H1 (cell line): Measurements from ENCODE around the gene RNU1-4. TPM values are rescaled to one million over a fixed set of nuclear protein-coding genes. Genes with fewer than 3 reads are reported as not detected.
"Not testable (repeated sequence)": the region's sequence is repeated elsewhere in the genome, so short reads cannot be mapped to it uniquely, and the experiment has no call there.

Source experiments
- CTCF ChIA-PET: fragments of 300-600 bp; sonication (Branson Sonifier 250); formaldehyde crosslinking; loops from one replicate; lab custom pipeline; 2021; ENCODE audit not compliant: partially characterized antibody; lab: Charles Lee
- POLR2A ChIA-PET: fragments of 300-600 bp; sonication (Branson Sonifier 250); formaldehyde crosslinking; loops from one replicate; lab custom pipeline; 2021; ENCODE audit warnings: inconsistent platforms; ENCODE audit not compliant: partially characterized antibody; lab: Charles Lee
- DNase-seq, 2 experiments: peaks; one replicate each; pipeline versions ENCODE4 v3.0.0 to v3.0.0-alpha.2; 2010 to 2022; ENCODE audit warnings: low spot score in 2 of 2, low read depth in 1 of 2, mixed read lengths in 1 of 2
- FAIRE-seq: peaks from 2 replicates; lab custom pipeline; 2011; peaks lifted over from hg19 to GRCh38; lab: Jason Lieb, UNC
- H2AFZ ChIP-seq: 2 replicates; pipeline ENCODE4 v1.8.1; 2012; ENCODE audit warnings: low read length, inconsistent platforms
- H2AK5ac ChIP-seq: 2 replicates; pipeline ENCODE4 v1.6.1; 2013; ENCODE audit warnings: low read depth, low read length
- H2BK120ac ChIP-seq: replicated peaks from 2 replicates; pipeline ENCODE3; 2013; ENCODE audit warnings: low read depth, low read length, inconsistent platforms
- H2BK12ac ChIP-seq: 2 replicates; pipeline ENCODE4 v1.6.1; 2013; ENCODE audit warnings: low read depth, low read length
- H2BK15ac ChIP-seq: 2 replicates; pipeline ENCODE4 v1.6.1; 2013; ENCODE audit warnings: low read length
- H2BK20ac ChIP-seq: 2 replicates; pipeline ENCODE4 v1.6.1; 2013; ENCODE audit warnings: low read length
- H2BK5ac ChIP-seq: 2 replicates; pipeline ENCODE4 v1.6.1; 2013; ENCODE audit warnings: low read depth, low read length
- H3K14ac ChIP-seq: 2 replicates; pipeline ENCODE4 v1.6.1; 2013; ENCODE audit warnings: inconsistent platforms; ENCODE audit not compliant: insufficient read length
- H3K18ac ChIP-seq: 2 replicates; pipeline ENCODE4 v1.6.1; 2013; ENCODE audit warnings: low read length; ENCODE audit errors: extremely low read depth
- H3K23ac ChIP-seq: 2 replicates; pipeline ENCODE4 v1.6.1; 2013; ENCODE audit warnings: inconsistent platforms; ENCODE audit not compliant: insufficient read length
- H3K23me2 ChIP-seq: 2 replicates; pipeline ENCODE4 v1.6.1; 2013; ENCODE audit warnings: low read depth, low read length
- H3K27ac ChIP-seq: 2 replicates; pipeline ENCODE4 v1.6.1; 2011; ENCODE audit warnings: low read depth, low read length, inconsistent platforms
- H3K27me3 ChIP-seq, 4 experiments: replicated peaks in 1 of 4; 1 replicate in 1 of 4; 2 replicates in 3 of 4; pipeline versions ENCODE4 v1.6.1 to v1.8.1; 2011 to 2013; ENCODE audit warnings: low read length in 3 of 4, mild to moderate bottlenecking in 3 of 4, inconsistent platforms in 2 of 4, mixed read lengths in 2 of 4, moderate library complexity in 1 of 4; ENCODE audit not compliant: control insufficient read depth in 3 of 4, insufficient read depth in 3 of 4; ENCODE audit errors: extremely low read depth in 1 of 4
- H3K36me3 ChIP-seq, 4 experiments: 2 replicates each; pipeline versions ENCODE4 v1.6.1 to v1.8.1; 2011 to 2013; ENCODE audit warnings: mild to moderate bottlenecking in 4 of 4, low read length in 3 of 4, moderate library complexity in 2 of 4, control low read depth in 1 of 4, inconsistent platforms in 1 of 4; ENCODE audit not compliant: insufficient read depth in 4 of 4, control insufficient read depth in 2 of 4
- H3K4ac ChIP-seq: replicated peaks from 2 replicates; pipeline ENCODE3; 2013; ENCODE audit warnings: low read length, low read depth, mixed read lengths, inconsistent platforms; ENCODE audit not compliant: insufficient read length
- H3K4me1 ChIP-seq, 4 experiments: replicated peaks in 1 of 4; 1 replicate in 1 of 4; 2 replicates in 3 of 4; pipeline versions ENCODE4 v1.6.1 to v1.8.1; 2011 to 2013; ENCODE audit warnings: low read length in 3 of 4, inconsistent platforms in 2 of 4, mixed read lengths in 1 of 4; ENCODE audit not compliant: insufficient read depth in 4 of 4, control insufficient read depth in 3 of 4
- H3K4me2 ChIP-seq, 2 experiments: 2 replicates each; pipeline versions ENCODE4 v1.6.1 to v1.8.1; 2011 to 2013; ENCODE audit warnings: low read depth in 2 of 2, low read length in 2 of 2, control low read depth in 1 of 2, inconsistent platforms in 1 of 2, mild to moderate bottlenecking in 1 of 2; ENCODE audit not compliant: insufficient read depth in 1 of 2
- H3K4me3 ChIP-seq, 4 experiments: fragments of 200-600, 300-600 bp in 1 of 4; sonication (generic), shearing (Covaris generic), sonication (Bioruptor Twin) in 1 of 4; 2 replicates each; pipeline versions ENCODE4 v1.5.1 to v1.8.1; 2011 to 2016; ENCODE audit warnings: low read length in 4 of 4, low read depth in 3 of 4, control low read depth in 2 of 4, inconsistent platforms in 2 of 4, mild to moderate bottlenecking in 2 of 4, mixed read lengths in 1 of 4, moderate library complexity in 1 of 4; ENCODE audit not compliant: insufficient read depth in 2 of 4; ENCODE audit errors: extremely low read depth in 1 of 4
- H3K56ac ChIP-seq: replicated peaks from 2 replicates; pipeline ENCODE3; 2013; ENCODE audit warnings: low read depth, mild to moderate bottlenecking, mixed read lengths, low read length, inconsistent platforms; ENCODE audit not compliant: insufficient read length
- H3K79me1 ChIP-seq: 2 replicates; pipeline ENCODE4 v1.6.1; 2013; ENCODE audit warnings: low read depth, low read length, control low read depth
- H3K79me2 ChIP-seq, 2 experiments: 2 replicates each; pipeline versions ENCODE4 v1.6.1 to v1.8.1; 2012 to 2013; ENCODE audit warnings: low read length in 2 of 2, mild to moderate bottlenecking in 2 of 2, inconsistent platforms in 1 of 2; ENCODE audit not compliant: insufficient read depth in 2 of 2, control insufficient read depth in 1 of 2
- H3K9ac ChIP-seq, 4 experiments: replicated peaks in 1 of 4; 1 replicate in 1 of 4; 2 replicates in 3 of 4; pipeline versions ENCODE4 v1.6.1 to v1.8.1; 2011 to 2013; ENCODE audit warnings: low read depth in 3 of 4, low read length in 3 of 4, control low read depth in 2 of 4, mild to moderate bottlenecking in 2 of 4, moderate library complexity in 2 of 4, inconsistent platforms in 1 of 4; ENCODE audit errors: extremely low read depth in 1 of 4
- H3K9me3 ChIP-seq, 2 experiments: 2 replicates each; pipeline versions ENCODE4 v1.6.1 to v1.8.1; 2012 to 2013; ENCODE audit warnings: mild to moderate bottlenecking in 2 of 2, moderate library complexity in 2 of 2, control low read depth in 1 of 2, inconsistent platforms in 1 of 2, low read depth in 1 of 2, low read length in 1 of 2, mixed read lengths in 1 of 2; ENCODE audit not compliant: insufficient read depth in 2 of 2
- H4K20me1 ChIP-seq, 2 experiments: replicated peaks in 1 of 2; 2 replicates each; pipeline versions ENCODE3 to v1.8.1; 2011 to 2013; ENCODE audit warnings: inconsistent platforms in 2 of 2, low read length in 2 of 2, mild to moderate bottlenecking in 1 of 2; ENCODE audit not compliant: insufficient read depth in 2 of 2, control insufficient read depth in 1 of 2
- H4K5ac ChIP-seq: 2 replicates; pipeline ENCODE4 v1.6.1; 2013; ENCODE audit warnings: low read length, low read depth, mixed read lengths, inconsistent platforms; ENCODE audit not compliant: insufficient read length
- H4K8ac ChIP-seq: 2 replicates; pipeline ENCODE4 v1.8.0; 2013; ENCODE audit warnings: mild to moderate bottlenecking, moderate library complexity, low read length, inconsistent platforms; ENCODE audit not compliant: insufficient read depth; ENCODE audit errors: extremely low read depth
- H4K91ac ChIP-seq: replicated peaks from 2 replicates; pipeline ENCODE3; 2013; ENCODE audit warnings: low read length, mixed read lengths, inconsistent platforms; ENCODE audit not compliant: insufficient read length
- WGBS, 2 experiments: shearing (Covaris generic) in 1 of 2; methylation state at CpG; one replicate each; pipeline versions ENCODE4 v1.1.6 to v1.1.7; 2013 to 2015; ENCODE audit warnings: low lambda C conversion rate in 2 of 2, mixed read lengths in 2 of 2, inconsistent platforms in 1 of 2, low coverage in 1 of 2, missing lambda C conversion rate in 1 of 2; ENCODE audit not compliant: insufficient replicate concordance in 2 of 2, insufficient coverage in 1 of 2, insufficient read length in 1 of 2; ENCODE audit errors: extremely low coverage in 1 of 2, missing lambda C conversion rate in 1 of 2; 5-methylcytosine and 5-hydroxymethylcytosine counted together
- polyA plus RNA-seq, 7 experiments: library from polyadenylated mRNA; depleted of rRNA in 3 of 7; stranded (reverse) in 5 of 7; unstranded in 2 of 7; fragments of >200 nt in 5 of 7; fragments of 200-250 nt in 2 of 7; gene quantifications; 1 replicate in 5 of 7; 2 replicates in 1 of 7; 4 replicates in 1 of 7; pipeline versions ENCODE4 v1.2.1 to v1.2.3, GENCODE V29; 2011 to 2013; ENCODE audit warnings: missing spikeins in 2 of 7, mixed read lengths in 2 of 7
- total RNA-seq: library from RNA; stranded (reverse); fragmentation: NEBNext Ultra II Directional; extraction: Animal tissue kit (Norgen Biotek cat#: 25700); gene quantifications from 2 replicates; pipeline ENCODE4 v1.2.1, GENCODE V29; 2021

The RNU1-4 gene
- total and polyA plus RNA-seq, 2 of the 8 experiments (the other 6 are each of a cell fraction or from before 2014, with no cell fraction given): 145 to 1,303 TPM

DNA sequence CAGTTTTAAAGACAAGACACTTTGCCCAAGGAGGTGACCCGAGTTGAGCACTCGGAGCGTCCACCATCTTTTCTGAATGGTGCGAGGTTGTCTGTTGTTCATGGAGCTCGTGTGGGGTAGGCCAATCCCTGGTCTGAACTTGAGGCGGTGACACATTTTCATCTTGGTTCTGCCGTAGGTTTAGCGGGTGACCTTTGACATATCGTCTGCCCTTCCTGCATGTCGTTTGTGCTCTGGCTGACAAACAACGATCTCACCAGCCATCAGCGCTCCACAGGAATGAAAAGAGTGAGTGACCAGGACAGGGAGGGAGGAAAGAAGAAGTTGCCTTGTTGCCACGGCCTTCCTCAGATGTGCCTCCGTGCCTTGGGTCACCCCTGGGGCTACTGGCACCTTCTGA lies 34.5 kb downstream of the RNU1-4 start:
- H3K4me2 ChIP-seq, H3K4me1 ChIP-seq, H2BK12ac ChIP-seq, H3K23me2 ChIP-seq, H2BK20ac ChIP-seq, H3K36me3 ChIP-seq, H4K91ac ChIP-seq, H3K9ac ChIP-seq, H3K18ac ChIP-seq, H3K27ac ChIP-seq, H2BK5ac ChIP-seq, H3K4me3 ChIP-seq, H4K8ac ChIP-seq, H4K20me1 ChIP-seq, H2BK15ac ChIP-seq, H3K79me1 ChIP-seq, H3K14ac ChIP-seq, DNase-seq, H4K5ac ChIP-seq, H3K23ac ChIP-seq, H3K4ac ChIP-seq, POLR2A ChIA-PET, CTCF ChIA-PET, H3K79me2 ChIP-seq, H2AK5ac ChIP-seq, H2BK120ac ChIP-seq, H3K56ac ChIP-seq, H2AFZ ChIP-seq, H3K9me3 ChIP-seq, H3K27me3 ChIP-seq, FAIRE-seq: not testable (repeated sequence)
- 93% methylated on average over 8 of the region's 14 CpGs; no CpG with 5 or more reads in 1 of the 2 experiments for WGBS, 2 experiments

DNA sequence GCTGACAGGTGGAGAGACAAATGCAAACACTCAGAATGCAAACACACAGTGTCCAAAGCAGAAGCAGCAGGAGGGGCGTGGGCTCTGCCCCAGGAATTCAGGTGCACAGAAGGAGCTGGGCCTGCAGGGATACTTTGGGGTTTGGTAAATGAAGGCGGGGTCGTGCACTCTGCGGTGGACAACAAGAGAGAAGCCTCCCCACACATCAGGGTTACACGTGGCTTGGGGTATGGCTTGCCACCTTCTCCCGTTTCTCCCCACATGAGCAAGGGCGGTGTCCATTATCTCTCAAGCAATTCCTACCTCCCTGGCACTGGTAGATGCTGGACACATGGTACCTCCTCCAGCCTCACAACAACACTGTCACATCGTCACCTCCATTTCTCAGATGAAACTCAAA lies 35.0 kb downstream of the RNU1-4 start:
- H3K56ac ChIP-seq, H2BK15ac ChIP-seq, DNase-seq, H2AFZ ChIP-seq, H2BK12ac ChIP-seq, H3K27ac ChIP-seq, H2BK5ac ChIP-seq, H3K14ac ChIP-seq, H3K79me2 ChIP-seq, H2BK20ac ChIP-seq, H2AK5ac ChIP-seq, H3K4me3 ChIP-seq, H2BK120ac ChIP-seq, FAIRE-seq, POLR2A ChIA-PET, H3K9me3 ChIP-seq, H3K4me1 ChIP-seq, H4K8ac ChIP-seq, H3K18ac ChIP-seq, H3K23me2 ChIP-seq, H3K4ac ChIP-seq, H3K36me3 ChIP-seq, H4K20me1 ChIP-seq, H3K27me3 ChIP-seq, H3K4me2 ChIP-seq, H4K5ac ChIP-seq, H3K9ac ChIP-seq, H4K91ac ChIP-seq, CTCF ChIA-PET, H3K79me1 ChIP-seq, H3K23ac ChIP-seq: not testable (repeated sequence)
- WGBS, 2 experiments: 86% methylated on average over 6 of the region's 8 CpGs; no CpG with 5 or more reads in 1 of the 2 experiments
